ENCODE data around the gene SLN.

The SLN gene

GRCh38 chr11:107689317-107690202 lies 22.3 kb downstream of the SLN start:
- intact Hi-C loops (cut with DNase I) = loop anchor here (5.0 kb wide), 1 partner anchor 112 kb away; no protein-coding TSS in a partner anchor
- DNase-seq = peak; percentile 39 to 91 (median 76)

- DNase-seq = no peak
- intact Hi-C loops (cut with DNase I) = loop anchor here (5.0 kb wide), 1 partner anchor 111 kb away; no protein-coding TSS in a partner anchor
Measured at GRCh38 chr11:107688322-107688918, 23.4 kb downstream of the SLN start.

GRCh38 chr11:107683807-107684206 lies 28.0 kb downstream of the SLN start:
- DNase-seq = no peak
- intact Hi-C loops (cut with DNase I) = no loop called here

GRCh38 chr11:107683061-107683460 lies 28.8 kb downstream of the SLN start:
- intact Hi-C loops (cut with DNase I) = no loop called here
- no peak for DNase-seq

GRCh38 chr11:107682572-107682971 lies 29.3 kb downstream of the SLN start:
- intact Hi-C loops (cut with DNase I) = no loop called here

GRCh38 chr11:107682171-107682570 lies 29.7 kb downstream of the SLN start:
- no peak for DNase-seq
- intact Hi-C loops (cut with DNase I) = no loop called here

More at GRCh38 chr11:107682572-107682971, 29.3 kb downstream of the SLN start:
- DNase-seq = no peak

GRCh38 chr11:107679255-107680024 lies 32.4 kb downstream of the SLN start:
- DNase-seq = no peak
- intact Hi-C loops (cut with DNase I) = no loop called here

- intact Hi-C loops (cut with DNase I) = no loop called here
Measured at GRCh38 chr11:107678632-107678971, 33.3 kb downstream of the SLN start.

GRCh38 chr11:107677924-107678631 lies 33.8 kb downstream of the SLN start:
- no peak for DNase-seq
- intact Hi-C loops (cut with DNase I) = no loop called here

More at GRCh38 chr11:107678632-107678971, 33.3 kb downstream of the SLN start:
- no peak for DNase-seq

GRCh38 chr11:107676336-107677057 lies 35.4 kb downstream of the SLN start:
- DNase-seq = no peak
- intact Hi-C loops (cut with DNase I) = no loop called here

- DNase-seq = no peak
- intact Hi-C loops (cut with DNase I) = no loop called here
Measured at GRCh38 chr11:107675902-107676301, 36.0 kb downstream of the SLN start.

GRCh38 chr11:107669893-107670601 lies 41.8 kb downstream of the SLN start:
- peak in 2 of 42 donors; percentile 20 to 33 for DNase-seq
- intact Hi-C loops (cut with DNase I) = no loop called here

- DNase-seq = no peak
- intact Hi-C loops (cut with DNase I) = no loop called here
Measured at GRCh38 chr11:107669191-107669740, 42.6 kb downstream of the SLN start.

- intact Hi-C loops (cut with DNase I) = no loop called here
- no peak for DNase-seq
Measured at GRCh38 chr11:107666911-107667613, 44.8 kb downstream of the SLN start.

GRCh38 chr11:107665018-107665417 lies 46.8 kb downstream of the SLN start:
- DNase-seq = peak in 30 of 42 donors; percentile 17 to 64 (median 35)

GRCh38 chr11:107661656-107662055 lies 50.2 kb downstream of the SLN start:
- intact Hi-C loops (cut with DNase I) = no loop called here
- DNase-seq = no peak

More at GRCh38 chr11:107665018-107665417, 46.8 kb downstream of the SLN start:
- intact Hi-C loops (cut with DNase I) = no loop called here

- intact Hi-C loops (cut with DNase I) = no loop called here
Measured at GRCh38 chr11:107660066-107660465, 51.8 kb downstream of the SLN start.

More at GRCh38 chr11:107660066-107660465, 51.8 kb downstream of the SLN start:
- DNase-seq = no peak

All from head of caudate nucleus (tissue), 42 donors.